Measurements from ENCODE around the gene OR5D18. TPM values are rescaled to one million over a fixed set of nuclear protein-coding genes. Genes with fewer than 3 reads are reported as not detected.
"Not testable (repeated sequence)": the region's sequence is repeated elsewhere in the genome, so short reads cannot be mapped to it uniquely, and the experiment has no call there.

OR5D18 gene
- total RNA-seq (2014; rRNA removed; shearing (Covaris generic)) = not detected in 2 replicates

- no peak for DNase-seq (ENCODE audit: low spot score)
- in situ Hi-C loops (cut with HindIII; ENCODE audit: low sequenced_read_pairs) = no loop called here
These were observed at the start of gene OR5D18 for GRCh38 chr11:55819330-55819729. Gene OR5D18 (plus strand): TSS chr11:55819630. CDS start chr11:55819630, 0 bp downstream.

- DNase-seq (ENCODE audit: low spot score) = no peak
- in situ Hi-C loops (cut with HindIII; ENCODE audit: low sequenced_read_pairs) = no loop called here
These were observed 46.3 kb upstream of the OR5D18 start, which contains the start of gene OR5D13 for GRCh38 chr11:55773138-55773537. Gene OR5D13 (plus strand): TSS chr11:55773438. CDS start chr11:55773438, 0 bp downstream.

- in situ Hi-C loops (cut with HindIII; ENCODE audit: low sequenced_read_pairs) = no loop called here
- no peak for DNase-seq (ENCODE audit: low spot score)
These were observed 27.8 kb upstream of the OR5D18 start for GRCh38 chr11:55791606-55792005.

- DNase-seq (ENCODE audit: low spot score) = no peak
- in situ Hi-C loops (cut with HindIII; ENCODE audit: low sequenced_read_pairs) = no loop called here
These were observed 26.1 kb upstream of the OR5D18 start for GRCh38 chr11:55793321-55793720.

- in situ Hi-C loops (cut with HindIII; ENCODE audit: low sequenced_read_pairs) = no loop called here
- no peak for DNase-seq (ENCODE audit: low spot score)
These were observed 24.2 kb upstream of the OR5D18 start, which contains the start of gene OR5D14 for GRCh38 chr11:55795256-55795655. Gene OR5D14 (plus strand): TSS chr11:55795556. CDS start chr11:55795556, 0 bp downstream.

- in situ Hi-C loops (cut with HindIII; ENCODE audit: low sequenced_read_pairs) = no loop called here
- no peak for DNase-seq (ENCODE audit: low spot score)
These were observed 13.2 kb upstream of the OR5D18 start for GRCh38 chr11:55806248-55806647.

GRCh38 chr11:55811067-55811466 is 8.4 kb upstream of the OR5D18 start, which contains the start of gene OR5L1:
Gene OR5L1 (plus strand): TSS chr11:55811367. CDS start chr11:55811467, 100 bp downstream.
- DNase-seq (ENCODE audit: low spot score) = no peak
- in situ Hi-C loops (cut with HindIII; ENCODE audit: low sequenced_read_pairs) = no loop called here

GRCh38 chr11:55826919-55827318 is 7.5 kb downstream of the OR5D18 start, which contains the start of gene OR5L2:
Gene OR5L2 (plus strand): TSS chr11:55827219. CDS start chr11:55827219, 0 bp downstream.
- no peak for DNase-seq (ENCODE audit: low spot score)
- in situ Hi-C loops (cut with HindIII; ENCODE audit: low sequenced_read_pairs) = no loop called here

GRCh38 chr11:55838452-55838851 is 19.0 kb downstream of the OR5D18 start, which contains the start of gene OR5D16:
Gene OR5D16 (plus strand): TSS chr11:55838752. CDS start chr11:55838752, 0 bp downstream.
- in situ Hi-C loops (cut with HindIII; ENCODE audit: low sequenced_read_pairs) = no loop called here
- no peak for DNase-seq (ENCODE audit: low spot score)

- DNase-seq (ENCODE audit: low spot score) = no peak
- in situ Hi-C loops (cut with HindIII; ENCODE audit: low sequenced_read_pairs) = no loop called here
These were observed 28.0 kb downstream of the OR5D18 start for GRCh38 chr11:55847453-55847852.

GRCh38 chr11:55849037-55849436 is 29.6 kb downstream of the OR5D18 start:
- in situ Hi-C loops (cut with HindIII; ENCODE audit: low sequenced_read_pairs) = no loop called here

GRCh38 chr11:55852141-55852540 is 32.7 kb downstream of the OR5D18 start:
- DNase-seq (ENCODE audit: low spot score) = no peak
- in situ Hi-C loops (cut with HindIII; ENCODE audit: low sequenced_read_pairs) = no loop called here

More at GRCh38 chr11:55849037-55849436, 29.6 kb downstream of the OR5D18 start:
- DNase-seq (ENCODE audit: low spot score) = no peak

- in situ Hi-C loops (cut with HindIII; ENCODE audit: low sequenced_read_pairs) = no loop called here
- DNase-seq (ENCODE audit: low spot score) = no peak
These were observed 35.3 kb downstream of the OR5D18 start for GRCh38 chr11:55854704-55855103.

GRCh38 chr11:55867354-55867753 is 47.9 kb downstream of the OR5D18 start:
- in situ Hi-C loops (cut with HindIII; ENCODE audit: low sequenced_read_pairs); DNase-seq (ENCODE audit: low spot score): not testable (repeated sequence)

Other genes with a start within 250 kb of the OR5D18 start
- not detected in 2 replicates for gene OR4C16, start 247.5 kb upstream of the OR5D18 start, total RNA-seq (2014; rRNA removed; shearing (Covaris generic))
- gene OR4C11, start 212.0 kb upstream of the OR5D18 start, total RNA-seq (2014; rRNA removed; shearing (Covaris generic)) = not detected in 2 replicates
- not detected in 2 replicates for gene OR4P4, start 184.5 kb upstream of the OR5D18 start, total RNA-seq (2014; rRNA removed; shearing (Covaris generic))
- gene OR4S2, start 171.3 kb upstream of the OR5D18 start, total RNA-seq (2014; rRNA removed; shearing (Covaris generic)) = not detected in 2 replicates
- gene OR4C6, start 157.4 kb upstream of the OR5D18 start, total RNA-seq (2014; rRNA removed; shearing (Covaris generic)) = not detected in 2 replicates
- gene OR5D13, start 46.2 kb upstream of the OR5D18 start, total RNA-seq (2014; rRNA removed; shearing (Covaris generic)) = not detected in 2 replicates
- gene OR5D14, start 24.1 kb upstream of the OR5D18 start, total RNA-seq (2014; rRNA removed; shearing (Covaris generic)) = not detected in 2 replicates
- gene OR5L1, start 8.3 kb upstream of the OR5D18 start, total RNA-seq (2014; rRNA removed; shearing (Covaris generic)) = not detected in 2 replicates
- gene OR5L2, start 7.6 kb downstream of the OR5D18 start, total RNA-seq (2014; rRNA removed; shearing (Covaris generic)) = not detected in 2 replicates
- gene OR5D16, start 19.1 kb downstream of the OR5D18 start, total RNA-seq (2014; rRNA removed; shearing (Covaris generic)) = not detected in 2 replicates
- 0.18 TPM in 1 of 2 replicates, not detected in the other for gene TRIM51, start 63.7 kb downstream of the OR5D18 start, total RNA-seq (2014; rRNA removed; shearing (Covaris generic))
- not detected in 2 replicates for gene OR5W2, start 95.0 kb downstream of the OR5D18 start, total RNA-seq (2014; rRNA removed; shearing (Covaris generic))
- not detected in 2 replicates for gene OR5I1, start 116.8 kb downstream of the OR5D18 start, total RNA-seq (2014; rRNA removed; shearing (Covaris generic))
- not detected in 2 replicates for gene OR10AG1, start 150.3 kb downstream of the OR5D18 start, total RNA-seq (2014; rRNA removed; shearing (Covaris generic))
- gene OR5F1, start 175.0 kb downstream of the OR5D18 start, total RNA-seq (2014; rRNA removed; shearing (Covaris generic)) = not detected in 2 replicates
- not detected in 2 replicates for gene OR5AS1, start 208.0 kb downstream of the OR5D18 start, total RNA-seq (2014; rRNA removed; shearing (Covaris generic))